ENCODE results near the gene OR5H2. TPM values are rescaled to one million over a fixed set of nuclear protein-coding genes. Genes with fewer than 3 reads are reported as not detected.
"Not testable (repeated sequence)": the region's sequence is repeated elsewhere in the genome, so short reads cannot be mapped to it uniquely, and the experiment has no call there.

Gene OR5H2
- total RNA-seq: not detected
- long read RNA-seq: 0 reads

DNA sequence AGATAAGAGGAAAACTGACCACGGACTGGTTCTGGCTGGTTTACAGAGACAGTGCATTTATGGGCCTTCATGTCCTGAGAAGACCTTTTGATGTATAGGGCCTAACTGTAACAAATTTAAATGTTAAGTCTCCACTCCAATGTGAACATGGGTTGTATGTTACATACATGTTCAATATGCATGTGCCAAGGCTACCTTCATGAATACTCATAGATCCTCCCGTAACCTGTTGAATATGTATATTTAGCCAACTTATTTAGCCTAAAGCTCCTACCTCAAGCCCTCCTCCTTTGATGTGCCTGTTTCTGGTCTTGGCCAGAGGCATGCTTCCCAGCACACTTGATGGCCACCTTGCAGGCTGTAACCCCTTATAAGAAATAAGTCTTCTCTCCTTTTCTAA is at the start of gene OR5H2:
TSS of gene OR5H2 (plus strand) at position 301 of the 400 bp plus-strand sequence. CDS start 398 bp downstream, outside the sequence.
- ATAC-seq: no peak
- H3K27me3 ChIP-seq (ENCODE audit: low read depth): no peaks in the 10 kb centered on the region
- TF ChIP-seq, protein P1, sequence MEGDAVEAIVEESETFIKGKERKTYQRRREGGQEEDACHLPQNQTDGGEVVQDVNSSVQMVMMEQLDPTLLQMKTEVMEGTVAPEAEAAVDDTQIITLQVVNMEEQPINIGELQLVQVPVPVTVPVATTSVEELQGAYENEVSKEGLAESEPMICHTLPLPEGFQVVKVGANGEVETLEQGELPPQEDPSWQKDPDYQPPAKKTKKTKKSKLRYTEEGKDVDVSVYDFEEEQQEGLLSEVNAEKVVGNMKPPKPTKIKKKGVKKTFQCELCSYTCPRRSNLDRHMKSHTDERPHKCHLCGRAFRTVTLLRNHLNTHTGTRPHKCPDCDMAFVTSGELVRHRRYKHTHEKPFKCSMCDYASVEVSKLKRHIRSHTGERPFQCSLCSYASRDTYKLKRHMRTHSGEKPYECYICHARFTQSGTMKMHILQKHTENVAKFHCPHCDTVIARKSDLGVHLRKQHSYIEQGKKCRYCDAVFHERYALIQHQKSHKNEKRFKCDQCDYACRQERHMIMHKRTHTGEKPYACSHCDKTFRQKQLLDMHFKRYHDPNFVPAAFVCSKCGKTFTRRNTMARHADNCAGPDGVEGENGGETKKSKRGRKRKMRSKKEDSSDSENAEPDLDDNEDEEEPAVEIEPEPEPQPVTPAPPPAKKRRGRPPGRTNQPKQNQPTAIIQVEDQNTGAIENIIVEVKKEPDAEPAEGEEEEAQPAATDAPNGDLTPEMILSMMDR (IDR thresholded peaks at IDR 0.05): no peak
- no peak within 1 kb of the TSS for H3K27ac ChIP-seq
- DNase-seq: no peak
- intact Hi-C loops (cut with DNase I): no loop called here
- no peaks in the 10 kb centered on the region for H3K36me3 ChIP-seq
- no peaks in the 10 kb centered on the region for H3K4me1 ChIP-seq
- no peak within 1 kb of the TSS for H3K4me3 ChIP-seq
- no peaks in the 10 kb centered on the region for H3K9me3 ChIP-seq

DNA sequence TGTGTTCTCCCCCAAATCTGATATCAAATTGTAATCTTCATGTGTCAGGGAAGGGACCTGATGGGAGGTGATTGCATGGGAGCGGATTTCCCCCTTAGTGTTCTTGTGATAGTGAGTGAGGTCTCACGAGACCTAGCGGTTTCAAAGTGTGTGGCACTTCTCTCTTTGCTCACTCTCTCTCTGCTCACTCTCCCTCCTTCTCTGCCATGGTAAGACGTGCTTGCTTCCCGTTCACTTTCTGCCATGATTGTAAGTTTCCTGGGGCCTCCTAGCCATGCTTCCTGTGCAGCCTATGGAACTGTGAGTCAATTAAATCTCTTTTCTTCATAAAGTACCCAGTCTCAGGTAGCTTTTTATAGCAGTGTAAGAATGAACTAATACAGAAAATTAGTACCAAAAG is 48.8 kb upstream of the OR5H2 start:
- intact Hi-C loops (cut with DNase I): no loop called here
- DNase-seq: no peak
- no peaks in the 10 kb centered on the region for H3K36me3 ChIP-seq

DNA sequence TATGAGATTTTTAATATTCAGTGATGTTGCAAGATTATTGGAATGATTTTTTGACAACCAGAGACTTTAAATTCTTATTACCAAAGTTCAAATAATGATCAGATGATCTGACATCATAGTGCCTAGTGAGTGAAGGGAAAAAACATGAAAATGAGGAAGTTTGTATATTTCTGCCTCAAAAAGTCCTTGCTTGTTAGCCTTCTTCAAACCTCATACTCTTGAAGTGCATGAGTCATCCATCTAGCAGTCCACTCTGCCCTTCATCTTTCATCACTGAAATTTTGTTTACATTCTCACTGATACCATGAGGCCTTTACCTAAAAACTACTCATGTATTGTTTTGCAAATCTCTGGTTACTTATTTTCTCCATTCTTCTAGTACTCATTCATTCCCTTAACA is 42.2 kb upstream of the OR5H2 start:
- DNase-seq (no peak), ATAC-seq (no peak)
- intact Hi-C loops (cut with DNase I): no loop called here

More for the DNA sequence above, 48.8 kb upstream of the OR5H2 start:
- H3K4me3 ChIP-seq: no peak overlapping the region
- no peaks in the 10 kb centered on the region for H3K9me3 ChIP-seq
- no peaks in the 10 kb centered on the region for H3K27me3 ChIP-seq (ENCODE audit: low read depth)
- no peak overlapping the region for H3K27ac ChIP-seq
- H3K4me1 ChIP-seq: no peaks in the 10 kb centered on the region
- ATAC-seq: no peak
- TF ChIP-seq, protein P1 (IDR thresholded peaks at IDR 0.05): no peak

DNA sequence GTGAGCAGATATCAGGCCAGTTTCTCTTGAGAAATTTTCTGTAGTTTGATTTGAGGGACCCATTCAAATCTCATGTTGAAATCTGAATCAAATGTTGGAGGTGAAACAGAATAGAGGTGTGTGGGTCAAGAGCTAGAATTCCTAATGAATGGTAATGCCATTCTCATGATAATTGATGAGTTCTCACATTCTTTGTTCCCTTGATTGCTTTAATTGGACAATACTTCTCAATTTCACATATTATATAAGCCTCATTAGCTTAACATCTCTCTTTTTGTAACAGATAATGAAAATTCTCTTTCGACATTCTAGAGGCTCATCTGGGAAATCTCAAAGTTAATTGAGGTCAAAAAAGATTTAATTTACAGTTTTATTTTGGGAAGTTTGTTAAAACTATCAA is 40.1 kb upstream of the OR5H2 start:
- no peak overlapping the region for H3K27ac ChIP-seq
- H3K9me3 ChIP-seq: no peaks in the 10 kb centered on the region
- intact Hi-C loops (cut with DNase I): no loop called here
- no peaks in the 10 kb centered on the region for H3K36me3 ChIP-seq
- ATAC-seq (no peak), DNase-seq (no peak)
- no peaks in the 10 kb centered on the region for H3K27me3 ChIP-seq (ENCODE audit: low read depth)
- TF ChIP-seq, protein P1 (IDR thresholded peaks at IDR 0.05): no peak
- H3K4me3 ChIP-seq: no peak overlapping the region
- H3K4me1 ChIP-seq: no peaks in the 10 kb centered on the region

More for the DNA sequence above, 42.2 kb upstream of the OR5H2 start:
- Histone ChIP-seq H3K36me3 (no peaks in the 10 kb centered on the region), H3K27ac (no peak overlapping the region), H3K4me3 (no peak overlapping the region), H3K27me3 (ENCODE audit: low read depth) (no peaks in the 10 kb centered on the region), H3K9me3 (no peaks in the 10 kb centered on the region), H3K4me1 (no peaks in the 10 kb centered on the region)
- TF ChIP-seq, protein P1 (IDR thresholded peaks at IDR 0.05): no peak

DNA sequence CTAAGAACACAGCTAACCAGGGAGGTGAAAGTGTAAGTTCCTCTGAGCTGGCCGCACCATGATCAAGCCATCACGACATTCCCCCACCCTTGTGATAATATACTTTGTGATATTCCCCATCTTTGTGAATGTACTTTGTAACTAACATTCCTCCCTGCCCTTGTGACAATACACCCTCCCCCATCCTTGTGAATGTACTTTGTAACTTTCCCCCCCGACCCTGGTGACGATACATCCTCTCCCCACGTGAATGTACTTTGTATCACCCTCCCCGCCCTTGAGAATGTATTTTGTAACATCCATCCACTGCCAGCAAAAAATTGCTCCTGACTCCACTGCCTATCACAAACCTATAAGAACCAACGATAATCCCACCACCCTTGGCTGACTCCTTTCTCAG is 38.5 kb upstream of the OR5H2 start:
- ATAC-seq: no peak
- Histone ChIP-seq H3K9me3 (no peaks in the 10 kb centered on the region), H3K4me1 (no peaks in the 10 kb centered on the region), H3K36me3 (no peaks in the 10 kb centered on the region), H3K4me3 (no peak overlapping the region), H3K27ac (no peak overlapping the region), H3K27me3 (ENCODE audit: low read depth) (no peaks in the 10 kb centered on the region)
- DNase-seq: no peak
- TF ChIP-seq, protein P1 (IDR thresholded peaks at IDR 0.05): no peak
- intact Hi-C loops (cut with DNase I): no loop called here

DNA sequence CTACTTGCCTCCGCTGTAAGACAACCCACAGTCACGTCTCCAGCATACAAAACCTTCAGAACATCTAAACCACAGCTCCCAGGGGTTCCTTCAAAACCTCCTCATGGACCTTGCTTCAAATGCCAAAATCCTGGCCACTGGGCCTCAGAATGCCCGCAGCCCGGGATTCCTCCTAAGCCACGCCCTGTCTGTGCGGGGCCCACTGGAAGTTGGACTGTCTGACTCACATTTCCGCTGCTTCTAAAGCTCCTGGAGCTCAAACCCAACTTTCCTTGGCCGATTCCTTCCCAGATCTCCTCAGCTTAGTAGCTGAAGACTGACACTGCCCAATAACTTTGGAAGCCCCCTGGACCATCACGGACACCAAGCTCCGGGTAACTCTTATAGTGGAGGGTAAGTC is 36.2 kb upstream of the OR5H2 start:
- TF ChIP-seq, protein P1 (IDR thresholded peaks at IDR 0.05): no peak
- no peak overlapping the region for H3K4me3 ChIP-seq
- no peaks in the 10 kb centered on the region for H3K9me3 ChIP-seq
- no peaks in the 10 kb centered on the region for H3K36me3 ChIP-seq
- intact Hi-C loops (cut with DNase I): no loop called here
- no peak overlapping the region for H3K27ac ChIP-seq
- H3K4me1 ChIP-seq: no peaks in the 10 kb centered on the region
- ATAC-seq (no peak), DNase-seq (no peak)
- no peaks in the 10 kb centered on the region for H3K27me3 ChIP-seq (ENCODE audit: low read depth)

- H3K36me3 ChIP-seq; intact Hi-C loops (cut with DNase I); H3K9me3 ChIP-seq; H3K27ac ChIP-seq; H3K4me3 ChIP-seq; DNase-seq; H3K4me1 ChIP-seq; H3K27me3 ChIP-seq (ENCODE audit: low read depth); ATAC-seq: not testable (repeated sequence)
Measured at GRCh38 chr3:98256026-98256425, 26.3 kb upstream of the OR5H2 start.
